T47D (cell line): ENCODE measurements around the gene NOL12.

Source experiments
- DNase-seq, 2 experiments: peaks; one replicate each; pipeline versions ENCODE4 v3.0.0 to v3.0.0-alpha.2; 2011 to 2012; ENCODE audit warnings: low read depth in 1 of 2, low spot score in 1 of 2
- JUND ChIP-seq: IDR thresholded peaks from 2 replicates; pipeline ENCODE4 v1.6.1; 2012; ENCODE audit warnings: low read depth
- in situ Hi-C: cut with HindIII; loops from 2 replicates; pipeline ENCODE4 v1.10.0; 2016; ENCODE audit warnings: low sequenced_read_pairs, low pct_unique_long_range_greater_than_20kb

The NOL12 gene

GRCh38 chr22:37663521-37664140, 22.5 kb upstream of the NOL12 start:
- TF ChIP-seq JUND = no peak
- no peak for DNase-seq
- in situ Hi-C loops = no loop called here

DNA sequence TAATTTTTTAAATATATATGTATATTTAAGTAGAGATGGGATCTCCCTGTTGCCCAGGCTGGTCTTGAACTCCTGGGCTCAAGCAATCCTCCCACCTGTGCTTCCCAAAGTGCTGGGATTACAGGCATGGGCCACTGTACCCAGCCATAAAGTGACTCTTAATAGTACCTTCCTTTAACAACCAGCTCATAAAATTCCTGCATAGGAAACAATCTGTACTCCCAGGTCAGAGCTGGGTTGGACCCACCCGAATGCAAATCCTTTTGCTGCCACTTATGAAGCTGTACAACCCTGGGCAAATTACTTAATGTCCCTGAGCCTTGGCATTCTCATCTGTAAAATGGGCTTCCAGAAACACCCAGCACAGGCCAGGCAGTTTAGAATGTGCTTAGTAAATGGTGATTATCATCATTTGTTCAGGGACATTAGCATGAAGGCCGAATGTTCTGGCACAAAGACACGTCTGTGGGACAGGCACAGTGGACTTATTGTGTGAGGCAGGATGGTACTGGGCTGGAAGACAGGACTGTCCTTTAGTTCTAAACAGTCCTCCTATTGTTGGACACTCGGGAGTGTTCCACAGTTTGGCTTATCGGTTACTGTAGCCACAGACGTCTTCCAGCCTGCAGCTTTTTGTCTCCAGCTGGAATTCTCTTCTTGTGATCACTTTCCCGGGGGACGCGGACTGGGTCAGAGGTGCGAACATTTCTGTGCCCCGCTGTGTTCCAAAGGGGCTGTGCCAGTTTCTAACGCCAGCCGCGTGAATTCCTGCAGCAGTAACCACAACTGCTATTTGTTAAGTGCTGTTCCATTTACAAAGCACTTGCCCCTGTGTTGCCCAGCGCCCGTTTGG, 21.7 kb upstream of the NOL12 start:
- in situ Hi-C loops = no loop called here
- no peak for TF ChIP-seq JUND
- DNase-seq = no peak

DNA sequence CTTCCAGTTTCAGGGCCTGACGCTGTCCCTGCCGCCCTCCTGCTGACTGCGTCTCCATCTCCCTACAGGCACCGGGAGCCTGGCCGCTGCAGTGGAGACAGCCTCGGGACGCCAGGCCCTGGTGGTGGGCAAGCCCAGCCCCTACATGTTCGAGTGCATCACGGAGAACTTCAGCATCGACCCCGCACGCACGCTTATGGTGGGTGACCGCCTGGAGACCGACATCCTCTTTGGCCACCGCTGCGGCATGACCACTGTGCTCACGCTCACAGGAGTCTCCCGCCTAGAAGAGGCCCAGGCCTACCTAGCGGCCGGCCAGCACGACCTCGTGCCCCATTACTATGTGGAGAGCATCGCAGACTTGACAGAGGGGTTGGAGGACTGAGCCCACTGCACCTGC, 20.7 kb upstream of the NOL12 start:
- in situ Hi-C loops = no loop called here
- no peak for TF ChIP-seq JUND
- DNase-seq = no peak

DNA sequence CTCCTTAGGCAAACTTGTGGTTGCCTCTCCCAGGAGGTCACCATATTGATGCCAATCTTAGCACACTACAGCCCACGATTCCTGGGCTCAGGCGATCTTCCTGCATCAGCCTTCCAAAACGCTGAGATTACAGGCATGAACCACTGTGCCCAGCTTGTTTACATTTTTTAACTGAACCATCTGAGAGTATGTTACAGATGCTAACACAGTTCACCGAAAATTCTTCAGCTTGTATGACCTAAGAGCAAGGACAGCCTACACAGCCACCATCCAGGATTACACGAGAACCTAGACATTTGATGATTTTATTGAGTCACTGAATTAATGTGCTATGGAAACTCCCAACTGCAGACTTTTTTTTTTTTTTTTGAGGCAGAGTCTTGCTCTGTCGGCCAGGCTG, 16.6 kb upstream of the NOL12 start:
- TF ChIP-seq JUND = no peak
- no peak for DNase-seq
- in situ Hi-C loops = no loop called here

- DNase-seq = no peak
- TF ChIP-seq JUND = no peak
- in situ Hi-C loops = no loop called here
Measured at GRCh38 chr22:37672206-37672919, 13.8 kb upstream of the NOL12 start.

DNA sequence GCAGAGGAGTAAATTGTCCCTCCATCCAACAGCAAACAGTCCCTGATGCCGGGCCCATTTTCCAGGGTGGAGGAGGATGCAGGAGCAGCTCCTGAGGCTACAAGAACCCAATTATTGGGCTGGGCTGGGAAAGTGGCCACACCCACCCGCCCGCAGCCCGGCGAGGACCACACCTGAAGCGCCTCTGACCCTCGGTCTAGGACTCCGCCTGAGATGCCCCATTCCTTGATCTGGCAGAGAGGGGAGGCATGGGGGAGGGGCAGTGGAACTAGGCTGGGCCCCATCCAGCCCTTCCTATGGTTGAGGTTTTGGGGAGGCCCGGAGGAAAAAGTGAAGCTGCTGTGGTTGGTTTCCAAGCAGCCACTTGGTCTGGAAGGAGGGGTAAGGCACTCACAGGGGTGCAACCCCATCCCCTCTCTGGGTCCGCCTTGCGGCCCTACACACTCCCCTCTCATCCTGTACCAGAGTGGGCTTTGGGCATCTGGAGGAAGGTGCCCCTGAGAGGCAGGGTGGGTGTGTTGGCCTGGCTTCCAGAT, 13.2 kb upstream of the NOL12 start:
- no peak for TF ChIP-seq JUND
- in situ Hi-C loops = no loop called here
- DNase-seq = no peak

GRCh38 chr22:37674248-37674647, 11.9 kb upstream of the NOL12 start:
- in situ Hi-C loops = no loop called here
- no peak for DNase-seq
- TF ChIP-seq JUND = no peak

DNA sequence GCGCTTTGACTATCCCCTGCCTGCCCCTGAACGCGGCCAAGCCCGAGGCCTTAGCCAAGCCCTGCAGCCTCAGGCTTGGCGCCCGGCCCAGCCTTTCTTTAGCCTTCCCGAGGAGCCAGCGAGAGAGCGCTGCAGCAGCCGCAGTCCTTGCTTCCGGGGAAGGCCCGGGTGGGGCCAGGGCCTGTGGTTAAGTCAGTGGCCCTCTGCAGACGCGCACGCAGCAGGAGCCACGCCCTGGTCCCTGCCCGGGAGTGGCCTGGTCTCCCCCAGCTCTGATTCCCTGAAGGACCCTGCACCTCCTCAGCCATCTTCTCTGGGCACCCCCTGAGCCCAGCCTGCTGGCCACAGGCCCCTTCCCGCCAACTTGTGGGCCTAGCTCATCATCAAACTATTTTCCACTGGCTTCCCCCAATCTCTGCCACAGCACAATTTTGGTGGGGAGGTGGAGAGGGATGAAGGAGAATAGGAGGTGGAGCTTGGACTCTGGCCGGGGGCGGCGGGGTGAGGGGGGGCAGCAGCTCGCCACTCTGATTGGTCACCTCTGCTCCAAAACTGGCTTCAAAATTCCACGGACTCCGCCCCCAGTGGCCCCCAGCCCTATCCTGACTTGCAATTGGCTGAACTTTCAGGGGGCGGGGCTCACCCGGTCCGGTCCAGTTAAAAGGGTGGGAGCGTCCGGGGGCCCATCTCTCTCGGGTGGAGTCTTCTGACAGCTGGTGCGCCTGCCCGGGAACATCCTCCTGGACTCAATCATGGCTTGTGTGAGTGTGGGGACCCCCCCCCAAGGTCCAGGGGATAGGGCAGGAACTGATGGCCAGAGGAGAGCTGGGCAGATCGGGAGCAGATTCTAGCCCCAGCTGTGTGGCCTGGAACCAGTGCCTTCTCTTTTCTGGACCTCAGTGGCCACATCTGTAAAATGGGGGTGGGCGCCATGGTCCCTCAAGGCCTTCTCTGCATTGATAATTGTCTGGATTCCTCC, 10.9 kb upstream of the NOL12 start, which contains the start of gene LGALS1:
TSS of gene LGALS1 (plus strand) at position 686 of the 979 bp plus-strand sequence. CDS start at position 753, 67 bp downstream.
- in situ Hi-C loops = no loop called here
- TF ChIP-seq JUND = no peak
- DNase-seq = peak; percentile 65 to 96

DNA sequence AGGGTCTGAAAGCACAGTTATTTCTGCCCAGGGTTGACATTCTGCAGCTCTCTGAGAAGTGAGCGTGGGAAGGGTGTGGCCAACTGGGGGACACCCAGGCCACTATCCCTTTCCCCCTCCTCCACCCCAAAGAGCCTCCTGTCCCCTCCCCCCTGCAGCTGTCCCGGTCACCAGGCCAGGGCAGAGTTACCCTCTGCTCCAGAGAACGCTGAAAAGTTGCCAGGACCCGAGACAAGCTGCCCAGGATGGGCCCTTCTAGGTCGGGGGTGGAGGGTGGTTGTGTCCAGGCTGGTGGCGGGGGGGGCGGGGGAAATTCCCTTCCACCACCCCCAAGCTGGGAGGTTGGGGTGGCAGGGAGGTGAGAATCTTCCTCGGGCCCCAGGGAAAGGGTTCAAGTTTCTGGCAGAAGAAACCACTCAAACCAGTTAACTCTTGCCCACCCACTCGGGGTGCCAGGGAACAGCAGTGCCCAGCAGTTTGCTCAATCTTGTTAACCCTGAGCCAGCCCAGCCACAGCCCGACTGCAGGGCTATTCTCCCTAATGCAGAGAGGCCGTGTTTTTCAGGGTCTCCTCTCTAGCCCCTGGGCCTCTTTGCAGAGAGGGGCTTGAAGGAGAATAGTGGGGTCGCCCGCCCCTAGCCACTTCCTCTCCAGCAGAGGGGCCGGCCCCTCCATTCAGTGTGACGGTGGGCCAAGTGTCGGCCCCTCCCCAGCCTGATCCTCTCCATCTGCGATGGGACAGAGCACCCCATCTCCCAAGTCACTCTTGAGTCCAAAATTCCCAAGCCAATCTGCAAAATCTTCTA, 10.0 kb upstream of the NOL12 start:
- peak in 1 of 2 experiments; percentile 58 for DNase-seq
- no peak for TF ChIP-seq JUND
- in situ Hi-C loops = no loop called here

DNA sequence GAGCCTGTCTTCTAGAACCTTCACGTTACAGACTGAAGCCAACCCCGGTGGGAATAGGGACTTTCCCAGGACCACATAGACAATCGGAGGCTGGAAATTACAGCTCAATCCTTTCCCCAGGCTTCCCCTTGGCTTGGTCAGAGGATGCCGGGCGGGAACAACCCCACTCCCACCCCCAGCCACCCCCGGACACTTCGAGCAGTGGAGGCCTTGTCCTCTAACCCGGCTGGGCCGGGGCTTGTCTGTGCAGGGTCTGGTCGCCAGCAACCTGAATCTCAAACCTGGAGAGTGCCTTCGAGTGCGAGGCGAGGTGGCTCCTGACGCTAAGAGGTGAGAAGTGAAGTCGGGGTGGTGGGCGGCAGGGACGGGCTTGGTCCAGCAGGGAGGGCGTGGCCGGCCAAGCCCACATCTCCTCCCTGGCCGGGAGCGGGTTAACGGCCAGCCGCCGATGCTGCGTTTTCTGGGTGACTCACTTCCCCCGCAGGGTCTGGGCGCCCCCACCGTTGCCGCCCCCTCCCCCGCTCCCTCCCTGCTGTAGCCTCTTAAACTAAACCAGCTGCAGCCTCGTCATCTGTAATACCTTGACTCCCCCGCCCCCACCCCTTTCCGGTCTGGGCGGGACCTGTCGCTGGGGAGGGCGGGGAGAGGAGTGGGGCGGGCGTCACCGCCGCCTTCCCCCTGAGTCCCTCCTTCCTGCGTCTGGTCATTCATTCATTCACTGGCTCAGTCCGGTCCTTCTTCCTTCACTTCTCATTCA, 9.2 kb upstream of the NOL12 start:
- no peak for TF ChIP-seq JUND
- peak in 1 of 2 experiments; percentile 85 for DNase-seq
- in situ Hi-C loops = no loop called here
